Activated CD8-positive, alpha-beta T cell treated with anti-CD3 and anti-CD28 coated beads, Interleukin-2, amount 10 ng/mL, durations not matched to agents 7 days and 5 days (primary cell): ENCODE data around the gene TERT. TPM values are rescaled to one million over a fixed set of nuclear protein-coding genes. Genes with fewer than 3 reads are reported as not detected.
"Not testable (repeated sequence)": the region's sequence is repeated elsewhere in the genome, so short reads cannot be mapped to it uniquely, and the experiment has no call there.

Experiments
- ATAC-seq: fragments of 150-1000 bp; cut with Tn5 transposase; one replicate; pipeline ENCODE4 v1.10.0; 2021; ENCODE audit warnings: moderate library complexity
- CTCF ChIA-PET: fragments of 350-600 bp; sonication (Branson Sonifier 250); formaldehyde crosslinking; loops from one replicate; lab custom pipeline; 2021; ENCODE audit warnings: antibody characterized with exemption; lab: Charles Lee
- POLR2A ChIA-PET: fragments of 350-600 bp; sonication (Branson Sonifier 250); formaldehyde crosslinking; loops from one replicate; lab custom pipeline; 2021; ENCODE audit warnings: antibody characterized with exemption; lab: Charles Lee
- DNase-seq: peaks from one replicate; pipeline ENCODE4 v3.0.0-alpha.2; 2020
- H3K27ac Mint-ChIP-seq: one replicate; pipeline ENCODE4 v1.8.0; 2021; ENCODE audit warnings: mild to moderate bottlenecking, mixed read lengths
- H3K27me3 Mint-ChIP-seq: one replicate; pipeline ENCODE4 v1.8.0; 2021; ENCODE audit warnings: low read depth, mixed read lengths
- H3K36me3 Mint-ChIP-seq: one replicate; pipeline ENCODE4 v1.8.0; 2021; ENCODE audit warnings: low read depth, mixed read lengths
- H3K4me1 Mint-ChIP-seq: one replicate; pipeline ENCODE4 v1.8.0; 2021; ENCODE audit warnings: low read depth, mixed read lengths
- H3K4me3 Mint-ChIP-seq: one replicate; pipeline ENCODE4 v1.8.0; 2021; ENCODE audit warnings: mild to moderate bottlenecking, mixed read lengths
- H3K9me3 Mint-ChIP-seq: one replicate; pipeline ENCODE4 v1.8.0; 2022; ENCODE audit warnings: mixed read lengths; ENCODE audit not compliant: insufficient read depth
- total RNA-seq, 2 experiments: library from RNA; stranded (reverse); gene quantifications; one replicate each; pipeline ENCODE4 v1.2.3, GENCODE V29; 2021

TERT gene
- total RNA-seq, 2 experiments from 2014 or later, result 0.29 to 0.44 TPM

DNA sequence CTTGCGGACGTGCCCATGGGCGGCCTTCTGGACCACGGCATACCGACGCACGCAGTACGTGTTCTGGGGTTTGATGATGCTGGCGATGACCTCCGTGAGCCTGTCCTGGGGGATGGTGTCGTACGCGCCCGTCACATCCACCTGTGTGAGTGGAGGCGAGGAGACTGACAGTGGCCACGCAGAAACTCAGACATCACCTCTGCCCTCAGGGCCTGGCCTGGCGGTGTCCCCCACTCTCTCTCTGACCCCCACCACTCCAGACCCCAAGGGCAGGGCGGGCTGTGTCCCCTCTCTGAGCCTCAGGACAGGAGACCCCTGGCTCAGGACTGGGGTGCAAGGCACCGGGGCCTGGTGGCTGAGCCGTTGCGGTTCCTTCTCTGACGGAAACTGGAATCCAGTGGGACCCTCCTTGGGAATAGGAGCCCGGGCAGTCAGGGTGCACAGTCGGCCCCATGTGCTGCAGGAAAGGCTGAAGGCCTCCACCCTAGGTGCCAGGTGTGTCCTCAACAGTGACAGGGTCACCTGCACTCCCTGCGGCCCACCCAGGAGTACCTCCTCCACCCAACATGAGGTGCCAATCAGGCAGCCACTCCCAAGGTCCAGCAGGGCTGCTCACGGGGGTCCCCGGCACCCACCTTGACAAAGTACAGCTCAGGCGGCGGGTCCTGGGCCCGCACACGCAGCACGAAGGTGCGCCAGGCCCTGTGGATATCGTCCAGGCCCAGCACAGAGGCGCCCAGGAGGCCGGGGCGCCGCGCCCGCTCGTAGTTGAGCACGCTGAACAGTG lies 16.0 kb downstream of the TERT start:
- Mint-ChIP-seq H3K4me1 (no peaks in the 10 kb centered on the region), H3K27me3 (peaks cover 2% of the 10 kb centered on the region), H3K36me3 (no peaks in the 10 kb centered on the region), H3K27ac (no peak overlapping the region), H3K4me3 (no peak overlapping the region), H3K9me3 (no peaks in the 10 kb centered on the region)
- ATAC-seq, result no peak
- ChIA-PET POLR2A (no interaction called here), CTCF (no interaction called here)
- DNase-seq, result no peak

GRCh38 chr5:1278216-1278615 lies 16.7 kb downstream of the TERT start:
- DNase-seq (no peak), ATAC-seq (no peak)
- Mint-ChIP-seq H3K27me3 (peaks cover 2% of the 10 kb centered on the region), H3K36me3 (no peaks in the 10 kb centered on the region), H3K9me3 (no peaks in the 10 kb centered on the region), H3K4me3 (no peak overlapping the region), H3K27ac (no peak overlapping the region), H3K4me1 (no peaks in the 10 kb centered on the region)
- CTCF ChIA-PET, result no interaction called here
- POLR2A ChIA-PET, result no interaction called here

GRCh38 chr5:1277781-1278180 lies 17.1 kb downstream of the TERT start:
- Mint-ChIP-seq H3K27ac (no peak overlapping the region), H3K9me3 (no peaks in the 10 kb centered on the region), H3K36me3 (no peaks in the 10 kb centered on the region), H3K4me3 (no peak overlapping the region), H3K4me1 (no peaks in the 10 kb centered on the region), H3K27me3 (peaks cover 2% of the 10 kb centered on the region)
- ATAC-seq, result no peak
- no peak for DNase-seq
- CTCF ChIA-PET, result no interaction called here
- POLR2A ChIA-PET, result no interaction called here

DNA sequence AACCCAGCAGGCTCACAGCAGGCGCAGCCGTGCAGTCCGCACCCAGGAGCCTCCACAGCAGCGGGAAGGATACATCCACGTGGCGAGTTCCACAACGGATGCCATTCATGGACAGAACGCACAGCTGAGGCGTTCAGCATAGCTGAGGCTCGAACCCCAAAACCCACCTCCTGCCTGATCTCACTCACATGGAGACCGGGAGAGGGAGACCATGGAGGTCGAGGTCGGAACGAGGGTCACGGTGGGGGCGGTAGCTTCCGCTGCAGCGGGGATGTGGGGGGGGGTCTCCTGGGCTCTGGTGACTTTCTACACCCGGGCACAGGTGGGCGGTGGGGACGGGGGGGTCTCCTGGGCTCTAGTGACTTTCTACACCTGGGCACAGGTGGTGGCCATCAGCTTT lies 17.5 kb downstream of the TERT start:
- Mint-ChIP-seq H3K9me3 (no peaks in the 10 kb centered on the region), H3K4me3 (no peak overlapping the region), H3K27ac (no peak overlapping the region), H3K36me3 (no peaks in the 10 kb centered on the region), H3K27me3 (peaks cover 2% of the 10 kb centered on the region), H3K4me1 (no peaks in the 10 kb centered on the region)
- ATAC-seq (no peak), DNase-seq (no peak)
- CTCF ChIA-PET, result no interaction called here
- POLR2A ChIA-PET, result no interaction called here

DNA sequence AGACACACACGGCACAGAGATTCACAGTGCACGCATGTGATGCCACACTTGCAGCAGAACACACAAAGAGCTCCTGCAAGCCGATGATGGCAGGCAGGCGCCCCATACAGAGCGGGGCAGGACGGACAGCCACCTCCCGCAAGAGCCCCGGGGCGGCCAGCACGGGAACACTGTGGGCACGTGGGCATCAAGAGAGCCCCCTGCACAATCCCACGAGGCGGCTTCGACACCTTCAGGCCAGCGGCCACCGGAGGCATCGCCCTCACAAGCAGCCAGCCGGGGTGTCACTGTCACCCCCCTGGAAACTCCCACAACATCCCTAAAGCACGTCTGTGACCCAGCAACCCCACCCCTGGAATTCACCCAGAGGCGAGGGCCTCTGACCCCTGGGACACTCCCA lies 17.9 kb downstream of the TERT start:
- ChIA-PET CTCF (no interaction called here), POLR2A (no interaction called here)
- DNase-seq, result no peak
- no peak overlapping the region for H3K27ac Mint-ChIP-seq
- no peaks in the 10 kb centered on the region for H3K9me3 Mint-ChIP-seq
- no peak for ATAC-seq
- no peak overlapping the region for H3K4me3 Mint-ChIP-seq
- H3K27me3 Mint-ChIP-seq, result peaks cover 2% of the 10 kb centered on the region
- no peaks in the 10 kb centered on the region for H3K36me3 Mint-ChIP-seq
- no peaks in the 10 kb centered on the region for H3K4me1 Mint-ChIP-seq

DNA sequence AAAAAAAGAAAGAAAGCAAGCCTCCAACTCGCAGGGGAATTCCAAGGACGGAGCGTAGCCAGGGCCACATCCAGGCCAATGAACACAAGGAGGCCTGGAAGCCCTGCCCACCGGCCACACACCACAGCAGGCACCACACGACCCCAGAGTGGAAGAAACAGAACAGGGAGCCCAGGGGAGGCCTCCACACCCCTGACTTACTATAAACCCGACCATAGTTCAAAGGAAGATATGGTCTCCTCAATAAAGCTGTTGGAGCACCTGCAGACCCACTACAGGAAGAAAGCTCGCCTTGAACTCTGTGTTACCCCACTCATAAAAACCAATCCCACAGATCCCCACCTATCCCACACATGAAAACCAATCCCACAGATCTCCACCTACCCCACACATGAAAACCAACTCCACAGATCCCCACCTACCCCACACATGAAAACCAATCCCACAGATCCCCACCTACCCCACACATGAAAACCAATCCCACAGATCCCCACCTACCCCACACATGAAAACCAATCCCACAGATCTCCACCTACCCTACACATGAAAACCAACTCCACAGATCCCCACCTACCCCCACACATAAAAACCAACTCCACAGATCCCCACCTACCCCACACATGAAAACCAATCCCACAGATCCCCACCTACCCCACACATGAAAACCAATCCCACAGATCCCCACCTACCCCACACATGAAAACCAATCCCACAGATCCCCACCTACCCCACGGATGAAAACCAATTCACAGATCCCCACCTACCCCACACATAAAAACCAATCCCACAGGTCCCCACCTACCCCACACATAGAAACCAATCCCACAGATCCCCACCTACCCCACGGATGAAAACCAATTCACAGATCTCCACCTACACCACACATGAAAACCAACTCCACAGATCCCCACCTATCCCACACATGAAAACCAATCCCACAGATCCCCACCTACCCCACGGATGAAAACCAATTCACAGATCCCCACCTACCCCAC lies 19.2 kb downstream of the TERT start:
- ATAC-seq, H3K4me1 Mint-ChIP-seq, H3K27me3 Mint-ChIP-seq, H3K4me3 Mint-ChIP-seq, H3K36me3 Mint-ChIP-seq, H3K9me3 Mint-ChIP-seq, H3K27ac Mint-ChIP-seq, CTCF ChIA-PET, POLR2A ChIA-PET, DNase-seq: not testable (repeated sequence)

GRCh38 chr5:1274471-1274870 lies 20.4 kb downstream of the TERT start:
- DNase-seq (no peak), ATAC-seq (no peak)
- no peak overlapping the region for H3K27ac Mint-ChIP-seq
- CTCF ChIA-PET, result no interaction called here
- H3K9me3 Mint-ChIP-seq, result no peaks in the 10 kb centered on the region
- no peaks in the 10 kb centered on the region for H3K36me3 Mint-ChIP-seq
- H3K27me3 Mint-ChIP-seq, result peaks cover 5% of the 10 kb centered on the region
- H3K4me1 Mint-ChIP-seq, result peaks cover 3% of the 10 kb centered on the region
- POLR2A ChIA-PET, result no interaction called here
- no peak overlapping the region for H3K4me3 Mint-ChIP-seq

DNA sequence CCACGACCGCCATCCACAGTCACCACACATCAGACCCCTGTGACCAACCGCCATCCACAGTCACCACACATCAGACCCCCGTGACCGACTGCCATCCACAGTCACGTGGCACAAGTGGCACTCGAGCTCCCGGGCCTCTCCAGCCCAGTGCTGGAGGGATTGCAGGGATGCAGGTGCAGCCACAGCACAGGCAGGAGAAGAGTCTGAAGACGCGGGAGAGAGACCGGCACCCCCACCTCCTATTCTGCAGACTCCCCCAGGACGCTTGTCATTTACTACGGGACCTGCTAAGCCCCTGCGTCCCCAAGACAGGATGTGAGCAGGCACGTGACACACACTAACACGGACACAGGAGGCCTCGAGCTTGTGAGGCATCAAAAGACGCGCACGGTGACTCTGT lies 21.1 kb downstream of the TERT start:
- CTCF ChIA-PET, result no interaction called here
- no peak overlapping the region for H3K4me3 Mint-ChIP-seq
- peaks cover 5% of the 10 kb centered on the region for H3K27me3 Mint-ChIP-seq
- H3K27ac Mint-ChIP-seq, result no peak overlapping the region
- DNase-seq (no peak), ATAC-seq (no peak)
- H3K36me3 Mint-ChIP-seq, result no peaks in the 10 kb centered on the region
- H3K9me3 Mint-ChIP-seq, result no peaks in the 10 kb centered on the region
- POLR2A ChIA-PET, result no interaction called here
- H3K4me1 Mint-ChIP-seq, result peaks cover 8% of the 10 kb centered on the region

GRCh38 chr5:1272201-1272600 lies 22.7 kb downstream of the TERT start:
- DNase-seq (no peak), ATAC-seq (no peak)
- Mint-ChIP-seq H3K27ac (no peak overlapping the region), H3K27me3 (peaks cover 9% of the 10 kb centered on the region), H3K36me3 (no peaks in the 10 kb centered on the region), H3K4me3 (no peak overlapping the region), H3K9me3 (no peaks in the 10 kb centered on the region), H3K4me1 (peaks cover 15% of the 10 kb centered on the region)
- ChIA-PET CTCF (no interaction called here), POLR2A (no interaction called here)

- POLR2A ChIA-PET, result no interaction called here
- Mint-ChIP-seq H3K9me3 (no peaks in the 10 kb centered on the region), H3K4me1 (peaks cover 15% of the 10 kb centered on the region), H3K36me3 (no peaks in the 10 kb centered on the region), H3K4me3 (no peak overlapping the region), H3K27me3 (peaks cover 11% of the 10 kb centered on the region), H3K27ac (no peak overlapping the region)
- CTCF ChIA-PET, result no interaction called here
- DNase-seq (no peak), ATAC-seq (no peak)
Measured at GRCh38 chr5:1270933-1271914, 23.6 kb downstream of the TERT start.

- Mint-ChIP-seq H3K36me3 (no peaks in the 10 kb centered on the region), H3K9me3 (no peaks in the 10 kb centered on the region), H3K27ac (no peak overlapping the region), H3K4me1 (peaks cover 15% of the 10 kb centered on the region), H3K4me3 (no peak overlapping the region), H3K27me3 (peaks cover 13% of the 10 kb centered on the region)
- CTCF ChIA-PET, result no interaction called here
- ATAC-seq (no peak), DNase-seq (no peak)
- POLR2A ChIA-PET, result no interaction called here
Measured at GRCh38 chr5:1270426-1270825, 24.4 kb downstream of the TERT start.
